ENCODE results near the gene EEF1AKMT3. TPM values are rescaled to one million over a fixed set of nuclear protein-coding genes. Genes with fewer than 3 reads are reported as not detected.

The EEF1AKMT3 gene
- total RNA-seq, 2 experiments from 2014 or later: 3.9 to 4.1 TPM

GRCh38 chr12:57777911-57778310 is 5.5 kb downstream of the EEF1AKMT3 start:
- DNase-seq (no peak), ATAC-seq (no peak)
- no peaks in the 10 kb centered on the region for H3K9me3 Mint-ChIP-seq (ENCODE audit: low read depth)
- CTCF ChIA-PET: interaction anchor here (0.8 to 1.1 kb wide), 2 partner anchors 12 to 21 kb away, joined by 3 read pairs; no protein-coding TSS in a partner anchor
- no peak overlapping the region for H3K4me3 Mint-ChIP-seq
- no peak overlapping the region for H3K27ac Mint-ChIP-seq
- peaks cover 8% of the 10 kb centered on the region for H3K36me3 Mint-ChIP-seq
- H3K27me3 Mint-ChIP-seq: no peaks in the 10 kb centered on the region
- H3K4me1 Mint-ChIP-seq: peaks cover 30% of the 10 kb centered on the region

- Mint-ChIP-seq H3K27ac (peak overlapping the region; percentile 13), H3K27me3 (no peaks in the 10 kb centered on the region), H3K9me3 (ENCODE audit: low read depth) (no peaks in the 10 kb centered on the region), H3K4me3 (no peak overlapping the region), H3K36me3 (peaks cover 10% of the 10 kb centered on the region), H3K4me1 (peaks cover 39% of the 10 kb centered on the region)
- ATAC-seq (no peak), DNase-seq (no peak)
- CTCF ChIA-PET: interaction anchor here (0.6 to 3.3 kb wide), 5 partner anchors 13 to 1447 kb away, joined by 3 to 20 read pairs (median 4); partner anchors contain the start of genes CDK4 and CYP27B1
These were observed 7.3 kb downstream of the EEF1AKMT3 start for GRCh38 chr12:57779736-57780135.

DNA sequence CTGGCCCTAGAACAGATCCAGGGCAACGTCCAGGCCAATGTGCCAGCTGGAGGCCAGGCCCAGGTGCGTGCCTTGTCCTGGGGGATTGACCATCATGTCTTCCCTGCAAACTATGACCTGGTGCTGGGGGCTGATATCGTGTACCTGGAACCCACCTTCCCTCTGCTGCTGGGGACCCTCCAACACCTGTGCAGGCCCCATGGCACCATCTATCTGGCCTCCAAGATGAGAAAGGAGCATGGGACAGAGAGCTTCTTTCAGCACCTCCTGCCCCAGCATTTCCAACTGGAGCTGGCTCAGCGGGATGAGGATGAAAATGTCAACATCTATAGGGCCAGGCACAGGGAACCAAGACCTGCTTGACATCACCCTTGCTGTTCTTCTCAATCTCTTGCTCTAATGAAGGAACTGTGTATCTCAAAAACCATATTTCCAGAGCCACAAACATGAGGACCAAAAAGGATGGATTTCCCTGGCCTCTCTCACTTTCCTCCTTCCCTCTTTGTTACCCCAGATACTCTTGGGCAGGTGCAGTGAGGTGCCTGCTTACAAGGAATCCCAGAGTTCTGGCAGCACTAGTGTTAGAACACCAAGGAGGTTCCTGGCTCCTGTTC is 8.0 kb downstream of the EEF1AKMT3 start:
- ATAC-seq (no peak), DNase-seq (no peak)
- H3K27ac Mint-ChIP-seq: no peak overlapping the region
- H3K4me3 Mint-ChIP-seq: no peak overlapping the region
- no peaks in the 10 kb centered on the region for H3K9me3 Mint-ChIP-seq (ENCODE audit: low read depth)
- H3K4me1 Mint-ChIP-seq: peaks cover 39% of the 10 kb centered on the region
- CTCF ChIA-PET: interaction anchor here (0.6 to 3.3 kb wide), 6 partner anchors 8 to 1448 kb away, joined by 3 to 20 read pairs (median 6); partner anchors contain the start of genes CDK4, EEF1AKMT3 and METTL1
- H3K36me3 Mint-ChIP-seq: peaks cover 10% of the 10 kb centered on the region
- H3K27me3 Mint-ChIP-seq: no peaks in the 10 kb centered on the region

DNA sequence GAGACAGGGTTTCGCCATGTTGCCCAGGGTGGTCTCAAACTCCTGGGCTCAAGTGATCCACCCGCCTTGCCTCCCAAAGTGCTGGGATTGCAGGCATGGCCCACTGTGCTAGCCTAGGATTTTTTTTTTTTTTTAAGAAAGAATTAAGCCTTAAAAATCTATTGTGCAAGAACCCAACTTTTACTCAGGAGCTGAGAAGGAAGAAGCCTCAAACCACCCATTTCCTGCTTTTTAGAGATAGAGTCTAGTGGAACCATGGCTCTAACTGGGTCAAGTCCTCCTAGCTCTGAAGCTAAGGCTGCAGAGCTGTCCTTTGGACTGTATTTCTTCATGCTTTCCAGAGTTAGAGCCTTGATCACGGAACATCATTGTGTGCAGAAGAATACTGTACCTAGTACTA is 8.8 kb downstream of the EEF1AKMT3 start:
- ATAC-seq: no peak
- H3K9me3 Mint-ChIP-seq (ENCODE audit: low read depth): no peaks in the 10 kb centered on the region
- peaks cover 35% of the 10 kb centered on the region for H3K4me1 Mint-ChIP-seq
- peak overlapping the region; percentile 96 for H3K27ac Mint-ChIP-seq
- DNase-seq: no peak
- H3K36me3 Mint-ChIP-seq: peaks cover 9% of the 10 kb centered on the region
- H3K4me3 Mint-ChIP-seq: no peak overlapping the region
- no peaks in the 10 kb centered on the region for H3K27me3 Mint-ChIP-seq
- CTCF ChIA-PET: interaction anchor here (0.8 to 3.3 kb wide), 8 partner anchors 9 to 346 kb away, joined by 3 to 20 read pairs (median 4); partner anchors contain the start of genes EEF1AKMT3 and METTL1

DNA sequence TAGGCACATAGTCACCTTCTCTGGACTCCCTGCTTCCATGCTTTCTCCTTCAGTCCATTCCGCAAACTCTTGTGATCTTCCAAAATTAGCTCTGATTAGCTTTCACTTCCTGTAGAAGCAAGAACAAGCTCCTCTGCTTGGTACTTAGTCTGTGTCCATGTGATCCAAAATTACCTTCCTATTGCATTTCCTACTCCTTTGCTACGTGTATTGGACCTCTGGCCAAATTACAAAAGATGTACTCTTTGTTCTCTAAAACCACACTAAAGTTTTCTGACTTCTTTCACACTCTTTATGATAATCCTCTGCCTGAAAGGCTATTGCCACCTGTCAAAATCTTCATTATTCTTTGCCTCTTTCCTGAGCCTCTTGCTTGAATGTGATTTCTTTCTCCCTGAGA is 9.4 kb downstream of the EEF1AKMT3 start:
- Mint-ChIP-seq H3K36me3 (peaks cover 13% of the 10 kb centered on the region), H3K27ac (peak overlapping the region; percentile 96), H3K4me1 (peaks cover 38% of the 10 kb centered on the region), H3K9me3 (ENCODE audit: low read depth) (no peaks in the 10 kb centered on the region), H3K27me3 (no peaks in the 10 kb centered on the region), H3K4me3 (peak overlapping the region; percentile 2)
- CTCF ChIA-PET: interaction anchor here (0.8 to 3.3 kb wide), 7 partner anchors 10 to 346 kb away, joined by 3 to 20 read pairs (median 4); partner anchors contain the start of genes EEF1AKMT3 and METTL1
- ATAC-seq (no peak), DNase-seq (no peak)

DNA sequence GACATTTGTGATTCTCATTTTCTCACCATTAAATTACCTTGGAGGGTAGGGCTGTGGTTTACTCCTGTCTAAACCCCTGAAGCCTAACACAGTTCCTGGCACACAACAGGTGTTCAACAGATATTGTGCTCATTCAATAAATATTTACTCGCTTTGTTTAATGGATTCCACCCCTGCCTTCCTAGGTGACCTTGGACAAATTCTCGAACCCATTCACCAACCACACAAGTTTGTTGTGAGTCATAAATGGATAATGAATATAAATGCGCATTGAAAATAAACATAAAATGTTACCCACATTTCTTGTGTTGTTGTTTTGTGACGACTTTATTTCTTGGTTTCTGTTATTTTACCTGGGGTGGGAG is 9.8 kb downstream of the EEF1AKMT3 start:
- peak overlapping the region; percentile 96 for H3K27ac Mint-ChIP-seq
- peaks cover 13% of the 10 kb centered on the region for H3K36me3 Mint-ChIP-seq
- CTCF ChIA-PET: interaction anchor here (0.6 to 3.2 kb wide), 16 partner anchors 10 to 1953 kb away, joined by 3 to 15 read pairs (median 5); partner anchors contain the start of genes DNAJC14, EEF1AKMT3 and METTL1
- H3K9me3 Mint-ChIP-seq (ENCODE audit: low read depth): no peaks in the 10 kb centered on the region
- H3K4me3 Mint-ChIP-seq: peak overlapping the region; percentile 97
- peaks cover 38% of the 10 kb centered on the region for H3K4me1 Mint-ChIP-seq
- DNase-seq (no peak), ATAC-seq (no peak)
- H3K27me3 Mint-ChIP-seq: no peaks in the 10 kb centered on the region

- Mint-ChIP-seq H3K36me3 (peaks cover 13% of the 10 kb centered on the region), H3K9me3 (ENCODE audit: low read depth) (no peaks in the 10 kb centered on the region), H3K27ac (peak within 1 kb of the TSS; percentile 96), H3K4me1 (peaks cover 38% of the 10 kb centered on the region), H3K4me3 (peak within 1 kb of the TSS; percentile 97), H3K27me3 (no peaks in the 10 kb centered on the region)
- peak; percentile 93 for ATAC-seq
- peak; percentile 97 for DNase-seq
- CTCF ChIA-PET: interaction anchor here (0.6 to 1.9 kb wide), 32 partner anchors 8 to 1953 kb away, joined by 3 to 15 read pairs (median 4); partner anchors contain the start of genes AVIL, CDK4, CTDSP2 and DNAJC14
These were observed 10.4 kb downstream of the EEF1AKMT3 start, which contains the start of gene TSFM for GRCh38 chr12:57782608-57783465. Gene TSFM (plus strand): TSS chr12:57782787. CDS start chr12:57782802, 15 bp downstream.

- peak overlapping the region; percentile 96 for H3K27ac Mint-ChIP-seq
- CTCF ChIA-PET: interaction anchor here (0.7 to 1.9 kb wide), 23 partner anchors 9 to 199 kb away, joined by 3 to 15 read pairs (median 4); partner anchors contain the start of genes AVIL, CDK4, CTDSP2 and EEF1AKMT3
- ATAC-seq (no peak), DNase-seq (no peak)
- peak overlapping the region; percentile 97 for H3K4me3 Mint-ChIP-seq
- H3K9me3 Mint-ChIP-seq (ENCODE audit: low read depth): no peaks in the 10 kb centered on the region
- no peaks in the 10 kb centered on the region for H3K27me3 Mint-ChIP-seq
- peaks cover 13% of the 10 kb centered on the region for H3K36me3 Mint-ChIP-seq
- H3K4me1 Mint-ChIP-seq: peaks cover 38% of the 10 kb centered on the region
These were observed 11.0 kb downstream of the EEF1AKMT3 start for GRCh38 chr12:57783466-57783801.

- H3K27me3 Mint-ChIP-seq: no peaks in the 10 kb centered on the region
- CTCF ChIA-PET: interaction anchor here (1.0 to 1.9 kb wide), 12 partner anchors 10 to 64 kb away, joined by 4 to 9 read pairs (median 5); partner anchors contain the start of genes AVIL, EEF1AKMT3 and METTL1
- H3K27ac Mint-ChIP-seq: peak overlapping the region; percentile 40
- H3K36me3 Mint-ChIP-seq: peaks cover 15% of the 10 kb centered on the region
- ATAC-seq (no peak), DNase-seq (no peak)
- H3K4me1 Mint-ChIP-seq: peaks cover 38% of the 10 kb centered on the region
- H3K9me3 Mint-ChIP-seq (ENCODE audit: low read depth): no peaks in the 10 kb centered on the region
- peak overlapping the region; percentile 64 for H3K4me3 Mint-ChIP-seq
These were observed 11.4 kb downstream of the EEF1AKMT3 start for GRCh38 chr12:57783861-57784260.

- ATAC-seq (no peak), DNase-seq (no peak)
- Mint-ChIP-seq H3K27ac (no peak overlapping the region), H3K9me3 (ENCODE audit: low read depth) (no peaks in the 10 kb centered on the region), H3K27me3 (no peaks in the 10 kb centered on the region), H3K36me3 (peaks cover 28% of the 10 kb centered on the region), H3K4me3 (no peak overlapping the region), H3K4me1 (peaks cover 2% of the 10 kb centered on the region)
- CTCF ChIA-PET: interaction anchor here (1.1 to 2.3 kb wide), 5 partner anchors 9 to 112 kb away, joined by 3 to 10 read pairs (median 5); no protein-coding TSS in a partner anchor
These were observed 21.5 kb downstream of the EEF1AKMT3 start for GRCh38 chr12:57793920-57794319.

- no peak for ATAC-seq
- Mint-ChIP-seq H3K27ac (no peak overlapping the region), H3K9me3 (ENCODE audit: low read depth) (no peaks in the 10 kb centered on the region), H3K27me3 (no peaks in the 10 kb centered on the region), H3K36me3 (peaks cover 28% of the 10 kb centered on the region), H3K4me3 (no peak overlapping the region), H3K4me1 (peaks cover 2% of the 10 kb centered on the region)
- CTCF ChIA-PET: no interaction called here
- no peak for DNase-seq
These were observed 22.9 kb downstream of the EEF1AKMT3 start for GRCh38 chr12:57795354-57795753.

DNA sequence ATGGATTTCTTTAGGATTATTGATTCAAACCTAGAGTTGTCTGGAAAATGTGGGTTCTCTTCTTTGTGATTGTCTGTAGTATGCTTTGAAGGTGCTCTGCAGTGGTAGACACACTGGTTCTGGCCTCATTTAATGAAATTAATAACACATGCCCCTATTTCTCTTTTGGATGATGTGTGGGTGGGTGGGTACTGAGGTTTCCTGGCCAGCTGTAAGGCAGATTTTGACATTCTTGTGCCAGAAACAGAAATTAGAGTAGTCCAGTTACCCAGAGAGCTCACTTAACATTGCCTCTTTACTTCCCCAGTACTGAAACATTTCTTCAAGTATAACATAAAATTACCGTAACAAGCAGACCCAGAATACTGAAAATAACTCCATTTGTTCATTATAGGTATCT is 24.6 kb downstream of the EEF1AKMT3 start:
- H3K36me3 Mint-ChIP-seq: peaks cover 25% of the 10 kb centered on the region
- no peaks in the 10 kb centered on the region for H3K4me1 Mint-ChIP-seq
- no peaks in the 10 kb centered on the region for H3K9me3 Mint-ChIP-seq (ENCODE audit: low read depth)
- no peaks in the 10 kb centered on the region for H3K27me3 Mint-ChIP-seq
- ATAC-seq (no peak), DNase-seq (no peak)
- CTCF ChIA-PET: interaction anchor here (1.0 to 1.4 kb wide), 2 partner anchors 16 to 35 kb away, joined by 3 read pairs; no protein-coding TSS in a partner anchor
- H3K27ac Mint-ChIP-seq: no peak overlapping the region
- H3K4me3 Mint-ChIP-seq: no peak overlapping the region

DNA sequence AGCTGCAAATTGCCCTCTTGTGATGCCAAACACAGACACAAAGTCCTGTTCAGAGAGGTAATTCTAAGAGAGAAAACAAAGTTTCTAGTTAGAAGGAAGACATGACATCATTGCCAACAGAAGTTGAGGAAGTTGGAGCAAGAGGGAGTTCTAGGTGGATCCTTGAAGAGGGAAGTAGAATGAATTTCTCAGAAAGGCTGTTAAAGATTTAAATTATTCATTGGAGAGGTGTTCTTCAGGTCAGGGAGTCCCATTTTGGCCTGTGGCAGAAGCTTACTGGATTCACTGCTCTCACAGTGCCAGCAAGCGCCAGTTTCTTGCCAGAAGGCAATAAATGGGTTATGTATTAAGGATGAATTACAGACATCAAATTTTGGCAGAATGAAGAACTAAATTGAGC is 25.5 kb downstream of the EEF1AKMT3 start:
- Mint-ChIP-seq H3K4me3 (no peak overlapping the region), H3K9me3 (ENCODE audit: low read depth) (no peaks in the 10 kb centered on the region), H3K4me1 (no peaks in the 10 kb centered on the region), H3K27ac (no peak overlapping the region), H3K27me3 (no peaks in the 10 kb centered on the region), H3K36me3 (peaks cover 25% of the 10 kb centered on the region)
- DNase-seq: no peak
- CTCF ChIA-PET: interaction anchor here (1.0 to 1.4 kb wide), 4 partner anchors 15 to 107 kb away, joined by 3 to 5 read pairs (median 4); partner anchors contain the start of gene TSFM
- no peak for ATAC-seq

Measured in activated CD8-positive, alpha-beta memory T cell treated with anti-CD3 and anti-CD28 coated beads, Interleukin-2, amount 10 ng/mL, durations not matched to agents 7 days and 5 days (primary cell).